SK-N-SH treated with all-trans-retinoic acid at 6 μM for 48 hours (cell line): ENCODE measurements around the gene TFDP1.

Experiments
- ARNTL ChIP-seq: fragments of 450-650 bp; formaldehyde crosslinking; IDR thresholded peaks from 2 replicates; pipeline ENCODE4 v1.5.0; 2020; ENCODE audit warnings: low read depth, mild to moderate bottlenecking, moderate library complexity, borderline replicate concordance
- RARB ChIP-seq: fragments of 250-450 bp; sonication (Bioruptor Pico); IDR thresholded peaks from 2 replicates; pipeline ENCODE4 v1.8.0; 2021; ENCODE audit warnings: mild to moderate bottlenecking, moderate library complexity
- ZC3H10 ChIP-seq: fragments of 250-450 bp; sonication (Bioruptor Pico); IDR thresholded peaks from 2 replicates; pipeline ENCODE4 v1.5.1; 2021; ENCODE audit warnings: mild to moderate bottlenecking, moderate library complexity
- ZFP30 ChIP-seq: fragments of 450-650 bp; formaldehyde crosslinking; IDR thresholded peaks from 2 replicates; pipeline ENCODE4 v1.5.0; 2022; ENCODE audit warnings: mild to moderate bottlenecking, moderate library complexity
- ZNF8 ChIP-seq: fragments of 450-650 bp; formaldehyde crosslinking; IDR thresholded peaks from 2 replicates; pipeline ENCODE4 v1.5.0; 2020; ENCODE audit warnings: mild to moderate bottlenecking, moderate library complexity
- TF ChIP-seq, protein P1 (sequence below): fragments of 250-450 bp; sonication (Bioruptor Pico); IDR thresholded peaks from 2 replicates; pipeline ENCODE4 v1.5.0; 2020; ENCODE audit warnings: mild to moderate bottlenecking, moderate library complexity
- TF ChIP-seq, protein P2 (sequence below): fragments of 250-450 bp; sonication (Bioruptor Pico); IDR thresholded peaks from 2 replicates; pipeline ENCODE4 v1.8.0; 2020; ENCODE audit warnings: mild to moderate bottlenecking, moderate library complexity, borderline replicate concordance

DNA sequence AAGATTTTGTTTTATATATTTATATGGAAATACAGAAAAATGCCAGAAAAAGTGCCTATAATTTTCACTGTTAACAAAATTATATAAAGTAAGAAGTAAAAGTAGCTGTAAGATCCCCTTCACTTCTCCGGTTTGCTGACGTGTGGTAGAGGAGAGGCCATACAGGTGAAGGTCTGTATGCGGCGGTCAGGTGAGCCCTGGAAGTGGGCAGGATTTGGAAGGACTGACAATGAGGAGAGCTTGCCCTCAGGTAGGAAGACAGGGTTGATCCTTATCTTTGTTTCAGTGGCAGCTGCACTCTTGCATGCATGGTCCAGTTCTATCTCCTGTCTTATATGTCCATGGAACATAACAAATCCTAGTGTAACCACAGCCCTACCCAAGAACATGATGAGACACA, 16.9 kb upstream of the TFDP1 start:
- TF ChIP-seq RARB (CRISPR knock-in tag) (no peak), ZFP30 (no peak), ZC3H10 (CRISPR knock-in tag) (no peak), ZNF8 (no peak), ARNTL (no peak)
- TF ChIP-seq, protein P1, sequence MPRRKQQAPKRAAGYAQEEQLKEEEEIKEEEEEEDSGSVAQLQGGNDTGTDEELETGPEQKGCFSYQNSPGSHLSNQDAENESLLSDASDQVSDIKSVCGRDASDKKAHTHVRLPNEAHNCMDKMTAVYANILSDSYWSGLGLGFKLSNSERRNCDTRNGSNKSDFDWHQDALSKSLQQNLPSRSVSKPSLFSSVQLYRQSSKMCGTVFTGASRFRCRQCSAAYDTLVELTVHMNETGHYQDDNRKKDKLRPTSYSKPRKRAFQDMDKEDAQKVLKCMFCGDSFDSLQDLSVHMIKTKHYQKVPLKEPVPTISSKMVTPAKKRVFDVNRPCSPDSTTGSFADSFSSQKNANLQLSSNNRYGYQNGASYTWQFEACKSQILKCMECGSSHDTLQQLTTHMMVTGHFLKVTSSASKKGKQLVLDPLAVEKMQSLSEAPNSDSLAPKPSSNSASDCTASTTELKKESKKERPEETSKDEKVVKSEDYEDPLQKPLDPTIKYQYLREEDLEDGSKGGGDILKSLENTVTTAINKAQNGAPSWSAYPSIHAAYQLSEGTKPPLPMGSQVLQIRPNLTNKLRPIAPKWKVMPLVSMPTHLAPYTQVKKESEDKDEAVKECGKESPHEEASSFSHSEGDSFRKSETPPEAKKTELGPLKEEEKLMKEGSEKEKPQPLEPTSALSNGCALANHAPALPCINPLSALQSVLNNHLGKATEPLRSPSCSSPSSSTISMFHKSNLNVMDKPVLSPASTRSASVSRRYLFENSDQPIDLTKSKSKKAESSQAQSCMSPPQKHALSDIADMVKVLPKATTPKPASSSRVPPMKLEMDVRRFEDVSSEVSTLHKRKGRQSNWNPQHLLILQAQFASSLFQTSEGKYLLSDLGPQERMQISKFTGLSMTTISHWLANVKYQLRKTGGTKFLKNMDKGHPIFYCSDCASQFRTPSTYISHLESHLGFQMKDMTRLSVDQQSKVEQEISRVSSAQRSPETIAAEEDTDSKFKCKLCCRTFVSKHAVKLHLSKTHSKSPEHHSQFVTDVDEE (CRISPR knock-in tag): no peak
- TF ChIP-seq, protein P2, sequence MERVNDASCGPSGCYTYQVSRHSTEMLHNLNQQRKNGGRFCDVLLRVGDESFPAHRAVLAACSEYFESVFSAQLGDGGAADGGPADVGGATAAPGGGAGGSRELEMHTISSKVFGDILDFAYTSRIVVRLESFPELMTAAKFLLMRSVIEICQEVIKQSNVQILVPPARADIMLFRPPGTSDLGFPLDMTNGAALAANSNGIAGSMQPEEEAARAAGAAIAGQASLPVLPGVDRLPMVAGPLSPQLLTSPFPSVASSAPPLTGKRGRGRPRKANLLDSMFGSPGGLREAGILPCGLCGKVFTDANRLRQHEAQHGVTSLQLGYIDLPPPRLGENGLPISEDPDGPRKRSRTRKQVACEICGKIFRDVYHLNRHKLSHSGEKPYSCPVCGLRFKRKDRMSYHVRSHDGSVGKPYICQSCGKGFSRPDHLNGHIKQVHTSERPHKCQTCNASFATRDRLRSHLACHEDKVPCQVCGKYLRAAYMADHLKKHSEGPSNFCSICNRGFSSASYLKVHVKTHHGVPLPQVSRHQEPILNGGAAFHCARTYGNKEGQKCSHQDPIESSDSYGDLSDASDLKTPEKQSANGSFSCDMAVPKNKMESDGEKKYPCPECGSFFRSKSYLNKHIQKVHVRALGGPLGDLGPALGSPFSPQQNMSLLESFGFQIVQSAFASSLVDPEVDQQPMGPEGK (CRISPR knock-in tag): no peak
